Epithelial cell of prostate (primary cell): ENCODE measurements around the gene DYRK1A.

Experiments used
- DNase-seq: peaks from one replicate; pipeline ENCODE4 v3.0.0-alpha.2; 2011; ENCODE audit warnings: low read depth, low spot score
- H3K27ac ChIP-seq: fragments of 450-650 bp; 2 replicates; pipeline ENCODE4 v1.5.1; 2017; ENCODE audit warnings: mild to moderate bottlenecking

Gene DYRK1A

DNA sequence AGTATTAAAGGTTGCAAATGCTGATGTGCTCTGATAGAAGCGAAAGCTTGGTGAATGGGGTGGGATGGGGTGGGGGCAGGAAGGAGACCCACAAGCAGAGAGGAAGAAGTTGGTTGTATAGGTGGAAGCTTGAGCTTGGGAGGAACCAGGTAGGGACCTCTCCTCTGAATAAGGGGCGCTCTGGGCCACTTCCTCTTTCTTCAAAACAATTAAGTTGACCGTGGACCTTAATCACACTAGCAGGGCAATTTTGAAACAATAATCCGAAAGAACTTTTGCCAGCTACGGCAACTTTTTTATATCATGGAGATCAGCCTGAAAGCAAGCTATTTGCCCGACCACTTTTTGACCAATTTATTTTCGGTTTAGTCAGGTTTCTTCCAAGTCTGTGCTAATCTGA, 1.9 kb upstream of the DYRK1A start:
- no peak for DNase-seq
- H3K27ac ChIP-seq = peak overlapping the region; percentile 97

DNA sequence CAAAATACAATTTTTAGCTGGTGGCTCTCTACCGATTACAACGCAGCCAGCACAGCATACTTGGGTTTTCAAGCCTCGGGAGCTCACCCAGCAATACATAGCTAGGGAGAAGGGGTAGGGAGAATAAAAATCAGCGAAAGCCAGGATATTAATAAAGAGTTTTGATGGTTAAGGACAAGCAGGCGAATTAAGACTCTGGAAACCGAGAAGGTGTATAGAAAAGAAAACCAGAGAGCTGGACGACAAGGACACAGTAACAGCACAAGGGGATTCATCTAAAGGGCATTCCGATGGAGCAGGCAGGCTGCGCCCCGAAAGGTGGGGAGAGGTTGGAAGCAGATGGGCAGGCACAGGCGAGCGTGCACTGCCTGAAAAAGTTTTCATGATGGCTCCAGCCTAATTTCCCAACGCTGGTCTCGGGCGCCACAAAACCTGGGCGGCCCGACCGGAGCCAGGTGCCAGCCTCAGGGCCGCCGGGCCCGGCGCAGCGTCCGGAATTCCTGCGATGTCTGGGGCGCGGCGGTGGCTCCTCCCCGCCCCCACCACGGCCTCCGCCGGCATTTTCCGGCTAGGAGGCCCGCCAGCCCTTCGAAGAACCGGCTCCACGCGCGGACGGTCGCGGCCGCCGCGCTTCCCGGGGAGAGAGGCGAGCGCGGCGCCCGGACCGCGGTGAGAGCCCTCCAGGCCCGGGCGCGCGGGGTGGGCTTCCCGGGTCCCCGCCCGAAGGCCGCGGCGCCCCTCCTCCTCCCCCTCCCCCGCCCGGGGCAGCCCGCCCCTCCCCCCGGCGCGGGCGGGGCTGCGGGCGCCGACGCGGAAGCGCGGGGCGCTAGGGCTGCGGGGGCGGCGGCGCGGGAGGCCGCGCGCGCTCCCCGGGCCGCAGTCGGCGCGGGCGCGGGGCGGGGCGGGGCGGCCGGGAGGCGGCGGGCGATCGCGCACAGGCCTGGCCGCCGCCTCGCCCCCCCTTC, 774 bp upstream of the DYRK1A start:
- peak overlapping the region; percentile 97 for H3K27ac ChIP-seq
- DNase-seq = no peak

DNA sequence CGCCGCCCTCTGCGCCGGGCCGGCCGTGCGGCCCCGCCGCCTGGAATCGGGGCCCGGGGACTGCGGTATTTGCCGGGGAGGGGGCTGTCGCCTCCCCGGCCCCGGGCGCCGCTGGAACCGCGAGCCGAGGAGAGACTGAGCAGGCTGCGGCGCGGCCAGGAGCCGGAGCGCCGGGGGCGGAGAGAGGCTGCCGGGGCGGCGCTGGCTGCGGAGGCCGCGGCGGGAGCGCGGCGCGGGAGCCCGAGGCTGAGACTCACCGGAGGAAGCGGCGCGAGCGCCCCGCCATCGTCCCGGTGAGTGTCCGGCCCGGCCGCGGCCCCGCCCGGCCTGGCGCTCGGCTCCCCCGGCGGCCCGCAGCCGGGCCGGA, 746 bp downstream of the DYRK1A start:
- no peak for DNase-seq
- H3K27ac ChIP-seq = peak overlapping the region; percentile 97

DNA sequence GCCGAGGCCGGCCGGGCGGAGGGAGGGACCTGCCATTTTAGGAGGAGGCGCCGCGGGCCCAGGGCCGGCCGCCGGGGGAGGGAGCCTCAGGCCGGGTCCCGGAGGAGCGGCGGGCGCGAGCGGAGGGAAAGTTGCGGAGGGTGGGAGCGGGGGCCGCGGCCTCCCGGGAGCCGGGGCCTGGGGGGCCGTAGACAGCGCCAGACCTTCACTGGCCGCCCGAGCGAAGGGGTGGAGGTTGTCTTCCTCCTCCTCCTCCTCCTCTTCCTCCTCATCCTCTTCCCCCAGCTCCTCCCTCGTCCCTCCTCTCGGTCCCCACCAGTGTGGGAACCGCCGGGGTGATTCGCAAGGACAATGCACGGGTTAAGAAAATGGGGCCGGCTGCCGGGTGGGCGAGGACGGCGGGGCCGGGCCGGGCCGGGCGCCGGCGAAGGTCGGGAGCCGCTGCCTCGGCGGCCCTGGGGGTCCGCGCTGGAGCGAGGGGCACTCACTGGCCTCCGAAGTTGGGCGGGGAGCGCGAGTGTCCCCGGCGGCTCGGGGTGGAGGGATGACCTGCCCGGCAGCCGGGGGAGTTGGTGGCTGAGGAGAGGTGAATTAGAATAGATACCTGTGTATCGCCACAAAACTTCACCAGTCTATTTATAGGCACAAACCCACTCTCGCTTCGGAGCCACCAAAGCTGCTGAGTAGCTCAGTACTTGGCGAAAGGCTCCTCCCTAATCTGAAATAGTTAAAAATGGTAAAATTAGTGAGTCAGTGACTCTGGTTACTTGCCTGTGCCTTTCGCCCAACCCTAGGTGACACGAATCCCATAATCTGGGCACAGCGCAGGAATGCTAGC, 1.3 kb downstream of the DYRK1A start:
- H3K27ac ChIP-seq = peak overlapping the region; percentile 97
- DNase-seq = no peak

DNA sequence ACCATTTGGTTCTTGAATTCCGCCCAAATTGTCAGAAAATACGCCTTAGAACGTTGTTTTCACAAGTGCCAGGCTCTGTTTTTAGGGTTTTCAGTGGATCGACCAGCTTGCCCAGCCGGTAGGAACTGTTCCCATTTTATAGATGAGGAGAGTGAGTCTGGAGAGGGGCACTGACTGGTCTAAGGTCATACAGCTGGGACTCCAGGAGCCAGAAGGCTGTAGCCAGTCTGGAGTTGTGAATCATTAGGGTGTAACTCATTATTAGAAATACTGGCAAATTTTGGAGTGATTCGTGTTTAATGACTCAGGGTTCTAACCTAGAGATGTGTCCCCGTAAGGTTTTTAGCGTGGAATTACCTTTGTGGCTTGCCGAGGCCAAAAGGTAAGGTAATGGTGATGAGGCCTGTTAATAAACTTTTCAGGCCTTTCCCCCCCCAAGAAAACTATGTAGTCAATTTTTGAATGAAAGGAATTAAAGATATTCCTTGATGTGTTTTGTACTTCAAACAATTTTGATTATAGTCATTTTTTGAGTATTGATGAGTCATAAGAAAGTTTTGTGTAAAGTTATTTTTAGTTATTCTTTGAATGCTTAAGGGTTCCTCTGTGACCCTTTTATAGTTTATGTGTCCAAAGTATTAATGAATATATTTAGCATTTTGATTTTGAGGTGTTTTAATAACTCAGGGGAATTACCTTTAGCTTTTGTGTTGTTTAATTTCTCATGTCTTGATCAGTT, 2.1 kb downstream of the DYRK1A start:
- peak; percentile 60 for DNase-seq
- H3K27ac ChIP-seq = peak overlapping the region; percentile 97

DNA sequence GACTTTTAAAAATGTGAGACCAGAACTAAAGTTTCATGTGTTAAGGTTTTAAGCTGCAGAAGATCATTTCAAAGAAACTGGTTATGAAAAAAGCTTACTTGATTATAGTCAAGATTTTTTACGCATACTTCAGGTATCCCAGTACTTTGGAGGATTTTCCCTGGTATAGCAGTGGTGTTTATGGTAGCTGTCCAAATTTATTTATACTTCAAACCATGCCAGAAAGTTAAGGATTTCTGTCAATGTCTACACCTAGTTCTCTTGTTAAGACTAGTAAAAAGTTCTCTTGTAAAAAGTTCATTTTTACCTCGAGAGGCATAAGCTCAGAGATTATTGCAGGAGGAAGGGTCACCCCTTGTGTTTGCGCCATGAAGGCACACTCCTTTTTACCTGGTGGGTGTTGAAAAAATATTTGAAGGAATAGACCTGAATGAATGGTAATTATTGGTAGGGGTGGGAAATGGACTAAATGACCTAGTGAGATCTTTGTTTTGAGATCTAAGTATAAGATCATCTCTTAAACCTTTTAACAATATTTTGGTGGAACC, 2.8 kb downstream of the DYRK1A start:
- no peak for DNase-seq
- H3K27ac ChIP-seq = peak overlapping the region; percentile 97

- H3K27ac ChIP-seq = peak overlapping the region; percentile 97
- DNase-seq = no peak
These were observed 3.8 kb downstream of the DYRK1A start for GRCh38 chr21:37370152-37371040.

DNA sequence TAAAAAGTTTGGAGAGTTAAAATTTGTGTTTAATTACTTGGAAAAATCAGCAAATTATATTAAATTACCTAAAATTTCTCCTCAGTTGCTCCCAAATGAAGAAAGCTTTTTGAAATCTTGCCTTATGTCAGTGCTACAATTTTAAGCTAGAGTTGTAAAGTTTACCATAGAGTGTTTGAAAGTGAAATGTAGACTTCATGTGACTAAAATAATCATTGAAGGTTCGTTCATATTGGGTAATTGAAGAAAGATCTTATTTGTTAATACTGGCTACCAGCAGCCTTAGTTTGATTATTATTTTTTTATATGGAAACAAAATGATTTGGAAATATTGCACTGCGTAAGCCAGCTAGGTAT, 4.4 kb downstream of the DYRK1A start:
- peak overlapping the region; percentile 97 for H3K27ac ChIP-seq
- DNase-seq = no peak

DNA sequence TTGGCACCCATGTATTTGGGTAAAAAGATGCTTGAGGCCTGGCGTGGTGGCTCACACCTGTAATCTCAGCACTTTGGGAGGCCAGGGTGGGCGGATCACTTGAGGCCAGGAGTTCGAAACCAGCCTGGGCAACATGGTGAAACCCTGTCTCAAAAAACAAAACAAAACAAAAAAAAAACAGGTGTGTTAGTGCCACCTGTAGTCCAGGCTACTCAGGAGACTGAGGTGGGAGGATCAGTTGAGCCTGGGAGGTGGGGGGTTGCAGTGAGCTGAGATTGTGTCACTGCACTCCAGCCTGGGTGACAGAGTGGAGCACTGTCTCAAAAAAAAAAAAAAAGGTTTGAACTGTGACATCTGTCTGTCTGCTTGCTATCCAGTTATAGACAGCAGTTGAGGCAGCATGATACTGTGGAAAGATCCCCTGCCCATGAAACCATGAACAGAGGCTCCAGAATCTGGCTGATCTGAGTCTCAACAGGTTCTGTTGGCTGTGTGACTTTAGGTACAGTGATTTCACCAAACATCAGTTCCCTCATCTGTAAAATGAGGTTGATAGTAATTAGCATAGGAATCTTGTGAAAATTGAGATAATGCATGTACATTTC, 5.7 kb downstream of the DYRK1A start:
- no peak for DNase-seq
- H3K27ac ChIP-seq = peak overlapping the region; percentile 73

DNA sequence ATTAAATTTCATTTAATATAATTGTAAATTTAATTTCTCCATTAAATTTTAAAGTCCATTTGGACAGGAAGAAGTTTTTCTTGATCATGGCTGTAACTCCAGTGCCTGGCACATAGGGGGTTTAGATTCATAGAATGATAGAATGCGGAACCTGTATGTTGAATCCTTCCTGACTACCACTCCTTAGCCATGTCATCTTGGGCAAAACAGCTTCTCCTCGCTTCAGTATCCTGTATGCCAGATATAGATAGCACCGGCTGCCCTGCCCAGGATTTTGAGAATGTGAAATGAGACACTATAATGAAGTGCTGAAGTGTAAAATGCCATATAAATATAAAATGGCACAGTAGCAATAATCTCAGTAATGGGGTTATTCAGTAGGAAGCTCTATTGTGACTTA, 6.4 kb downstream of the DYRK1A start:
- no peak for DNase-seq
- peak overlapping the region; percentile 73 for H3K27ac ChIP-seq

GRCh38 chr21:37373539-37373938, 7.0 kb downstream of the DYRK1A start:
- peak overlapping the region; percentile 73 for H3K27ac ChIP-seq
- no peak for DNase-seq

GRCh38 chr21:37374027-37374426, 7.5 kb downstream of the DYRK1A start:
- H3K27ac ChIP-seq = peak overlapping the region; percentile 73
- DNase-seq = peak; percentile 54

GRCh38 chr21:37375866-37376574, 9.4 kb downstream of the DYRK1A start:
- H3K27ac ChIP-seq = no peak overlapping the region
- DNase-seq = no peak

GRCh38 chr21:37378700-37379139, 12.1 kb downstream of the DYRK1A start:
- no peak overlapping the region for H3K27ac ChIP-seq
- DNase-seq = no peak

DNA sequence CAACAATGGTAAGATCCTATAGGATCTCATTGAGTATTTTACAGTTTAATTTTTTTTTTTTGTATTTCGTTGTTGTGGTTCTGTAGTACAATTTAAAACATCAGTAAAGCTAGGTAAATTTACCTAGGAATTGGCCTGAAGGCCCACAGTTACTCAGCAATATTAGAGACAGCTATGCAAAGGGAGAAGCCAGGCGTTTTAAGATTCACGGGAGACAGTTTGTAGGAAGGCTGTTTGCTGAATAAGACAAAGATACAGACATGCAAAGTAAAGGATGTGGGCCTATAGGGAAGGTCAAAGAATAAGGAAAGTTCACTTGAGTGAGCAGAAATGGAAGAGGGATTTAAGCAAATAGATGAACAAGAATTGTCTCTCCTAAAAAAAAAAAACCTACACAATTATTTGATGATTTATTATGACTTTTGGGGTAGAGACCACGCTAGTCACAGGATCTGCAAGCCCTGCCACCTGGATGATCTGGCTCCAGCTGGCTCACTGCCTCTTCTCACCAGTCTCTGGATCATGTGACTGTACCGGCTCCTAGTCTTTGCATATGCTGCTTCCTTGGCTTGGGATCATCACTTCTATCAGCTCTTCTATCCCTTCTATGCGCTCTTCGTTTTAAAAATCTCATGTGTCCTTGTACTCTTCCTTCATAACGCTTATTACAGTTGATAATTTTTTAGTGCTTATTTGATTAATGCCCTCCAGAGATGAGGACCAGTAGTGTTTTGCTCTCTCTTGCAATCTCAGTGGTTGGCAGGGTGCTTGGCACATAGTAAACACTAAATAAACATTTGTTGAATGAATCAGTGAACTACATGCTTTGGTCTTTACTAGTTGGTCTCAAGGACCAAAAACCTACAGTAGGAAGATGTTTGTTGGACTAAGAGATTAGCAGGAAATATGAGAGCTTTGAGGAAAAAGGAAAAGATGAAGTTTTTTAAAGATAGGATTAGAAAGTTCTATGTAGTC, 14.1 kb downstream of the DYRK1A start:
- peak overlapping the region; percentile 47 for H3K27ac ChIP-seq
- DNase-seq = no peak

DNA sequence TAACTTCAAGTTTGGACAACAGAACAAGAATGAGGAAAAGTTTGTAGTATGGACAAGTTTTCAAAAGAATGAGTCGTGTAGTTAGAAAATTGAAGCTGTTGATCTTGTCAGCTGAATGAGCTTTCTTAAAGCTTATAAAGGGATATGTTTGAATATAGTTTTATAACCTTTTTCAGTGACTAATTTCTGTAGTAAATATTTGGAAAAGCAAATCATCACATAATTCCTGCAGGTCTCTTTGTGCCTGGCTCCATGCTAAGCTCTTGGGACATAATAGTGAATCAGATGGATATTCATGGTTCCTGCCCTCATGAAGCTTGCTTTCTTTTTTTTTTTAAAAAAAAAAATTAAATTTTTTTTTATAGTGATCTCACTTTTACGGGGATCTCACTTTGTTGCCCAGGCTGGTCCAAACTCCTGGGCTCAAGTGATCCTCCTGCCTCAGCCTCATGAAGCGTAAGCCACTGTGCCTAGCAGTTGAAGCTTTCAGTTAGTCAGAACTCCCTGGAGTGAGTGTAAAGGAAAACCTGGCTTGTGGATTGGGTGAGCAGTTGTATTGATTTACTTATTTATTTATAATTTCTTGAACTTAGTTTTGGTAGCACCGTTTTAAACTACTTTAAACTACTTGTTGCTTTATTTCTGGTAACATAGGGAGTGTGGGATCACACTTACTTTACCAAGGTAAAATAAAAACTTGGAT, 15.5 kb downstream of the DYRK1A start:
- no peak overlapping the region for H3K27ac ChIP-seq
- no peak for DNase-seq

DNA sequence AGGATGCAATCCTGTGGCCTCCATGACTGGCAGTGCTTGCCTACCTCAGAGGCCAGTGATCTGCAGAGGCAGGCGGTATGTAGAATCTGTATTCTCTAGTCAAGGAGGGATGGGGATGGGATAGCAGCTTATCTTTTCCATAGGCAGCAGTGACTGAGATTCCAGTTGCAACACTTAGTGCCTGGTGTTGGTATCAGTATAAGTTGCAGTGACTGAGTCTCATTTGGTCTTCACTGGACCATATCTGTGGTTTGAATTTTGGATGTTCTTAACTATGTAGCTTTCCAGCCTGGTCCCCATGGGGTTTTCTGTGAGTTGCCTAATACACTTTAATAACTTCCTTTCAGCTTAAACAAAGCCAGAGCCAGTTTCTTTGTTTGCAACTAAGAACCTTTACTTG, 16.5 kb downstream of the DYRK1A start:
- DNase-seq = no peak
- no peak overlapping the region for H3K27ac ChIP-seq
